GM12878 (cell line): ENCODE results near the gene EMP3. TPM values are rescaled to one million over a fixed set of nuclear protein-coding genes. Genes with fewer than 3 reads are reported as not detected.

Experiments used
- ATF7 ChIP-seq: fragments of 450-650 bp; IDR thresholded peaks from 2 replicates; pipeline ENCODE4 v1.6.1; 2016; ENCODE audit warnings: low read depth, mild to moderate bottlenecking
- CREM ChIP-seq: IDR thresholded peaks from 2 replicates; pipeline ENCODE4 v1.6.1; 2014; ENCODE audit warnings: antibody characterized with exemption, low read depth
- CTCF ChIP-seq, 3 experiments: IDR thresholded peaks in 2 of 3; conservative IDR thresholded peaks in 1 of 3; 2 replicates each; pipeline ENCODE4 v1.5.1; 2011; ENCODE audit warnings: low read depth in 3 of 3, low read length in 3 of 3, mild to moderate bottlenecking in 3 of 3, control low read depth in 2 of 3, moderate library complexity in 2 of 3, inconsistent platforms in 1 of 3, mixed read lengths in 1 of 3; ENCODE audit not compliant: control insufficient read depth in 2 of 3, insufficient read depth in 1 of 3; ENCODE audit errors: extremely low read depth in 1 of 3
- EGR1 ChIP-seq, 2 experiments: IDR thresholded peaks; 1 replicate in 1 of 2; 2 replicates in 1 of 2; pipeline ENCODE4 v1.6.1; 2011 to 2012; ENCODE audit warnings: low read depth in 2 of 2, low read length in 2 of 2, borderline replicate concordance in 1 of 2, mild to moderate bottlenecking in 1 of 2, moderate library complexity in 1 of 2
- EZH2 ChIP-seq: IDR thresholded peaks from 2 replicates; pipeline ENCODE4 v1.6.1; 2012; ENCODE audit warnings: low read depth, mild to moderate bottlenecking, control low read depth, inconsistent platforms, low read length, borderline replicate concordance; ENCODE audit not compliant: control insufficient read depth
- HDAC2 ChIP-seq: fragments of 200-600 bp; sonication (generic); IDR thresholded peaks from 2 replicates; pipeline ENCODE4 v1.6.1; 2017
- NFYB ChIP-seq: IDR thresholded peaks from 2 replicates; pipeline ENCODE4 v1.6.1; 2011; ENCODE audit warnings: low read depth, mild to moderate bottlenecking, low read length, improper control_type of control experiment, moderate library complexity; ENCODE audit not compliant: insufficient read depth
- NRF1 ChIP-seq: conservative IDR thresholded peaks from 2 replicates; pipeline ENCODE4 v1.6.1; 2011; ENCODE audit warnings: mild to moderate bottlenecking, low read depth, low read length, improper control_type of control experiment
- PAX5 ChIP-seq: IDR thresholded peaks from 2 replicates; pipeline ENCODE4 v1.6.1; 2011; ENCODE audit warnings: low read depth, low read length, borderline replicate concordance
- PKNOX1 ChIP-seq: fragments of 450-650 bp; IDR thresholded peaks from 2 replicates; pipeline ENCODE4 v1.6.1; 2016; ENCODE audit warnings: mild to moderate bottlenecking
- POU2F2 ChIP-seq: IDR thresholded peaks from 3 replicates; pipeline ENCODE4 v1.6.1; 2011; ENCODE audit warnings: low read depth, mild to moderate bottlenecking, low read length, borderline replicate concordance
- RELB ChIP-seq: fragments of 450-650 bp; IDR thresholded peaks from 2 replicates; pipeline ENCODE4 v1.6.1; 2017; ENCODE audit warnings: low read depth, mild to moderate bottlenecking, moderate library complexity
- STAT1 ChIP-seq: fragments of 450-650 bp; conservative IDR thresholded peaks from 2 replicates; pipeline ENCODE4 v1.6.1; 2014; ENCODE audit warnings: antibody characterized with exemption, mild to moderate bottlenecking
- TBL1XR1 ChIP-seq: IDR thresholded peaks from 2 replicates; pipeline ENCODE4 v1.6.1; 2012; ENCODE audit warnings: low read depth, low read length, improper control_type of control experiment
- TCF12 ChIP-seq: IDR thresholded peaks from 2 replicates; pipeline ENCODE4 v1.6.1; 2011; ENCODE audit warnings: low read depth, mild to moderate bottlenecking, low read length
- ZBTB40 ChIP-seq: fragments of 450-650 bp; IDR thresholded peaks from 2 replicates; pipeline ENCODE4 v1.6.1; 2016; ENCODE audit warnings: mild to moderate bottlenecking, moderate library complexity, borderline replicate concordance
- polyA plus RNA-seq, 11 experiments: library from polyadenylated mRNA; depleted of rRNA in 4 of 11; unstranded in 6 of 11; stranded (reverse) in 5 of 11; fragments of >200 nt; fragmentation: Nextera tagmentation in 4 of 11; fragmentation: Illumina TruSeq in 1 of 11; extraction: Ambion mirVana in 4 of 11; extraction: Trizol in 1 of 11; gene quantifications; 1 replicate in 1 of 11; 2 replicates in 10 of 11; pipeline versions ENCODE4 v1.2.1 to v1.2.3, GENCODE V29; 2011 to 2016; ENCODE audit warnings: inconsistent platforms in 2 of 11, missing spikeins in 2 of 11, low read depth in 1 of 11
- total RNA-seq, 4 experiments: library from RNA; depleted of rRNA in 3 of 4; stranded (reverse); fragments of >200 nt in 3 of 4; fragmentation: Illumina TruSeq in 1 of 4; extraction: Trizol in 1 of 4; gene quantifications; 2 replicates each; pipeline versions ENCODE4 v1.2.1 to v1.2.3, GENCODE V29; 2013 to 2021

Gene EMP3
- total and polyA plus RNA-seq, 10 of the 15 experiments (the other 5 are each of a cell fraction or from before 2014, with no cell fraction given) = 53.2 to 224 (median 134) TPM

- TF ChIP-seq POU2F2 (peak; percentile 53; the same call in 1 of the 3 replicates), CTCF (IDR thresholded peaks at IDR 0.05 in 2 of 3, conservative IDR thresholded peaks at IDR 0.05 in 1 of 3; ENCODE audit: control insufficient read depth in 2 of 3, extremely low read depth in 1 of 3, insufficient read depth in 1 of 3, low read depth in 3 of 3, low read length in 3 of 3) (no peak; a peak in 1 of 6 replicates), PKNOX1 (0 out of 2 replicates have a peak, but pooled peaks have one; percentile 28), TCF12 (no peak), ZBTB40 (peak; percentile 62; the same call in 1 of the 2 replicates), CREM (peak; percentile 95), PAX5 (peak; percentile 84), RELB (peak; percentile 10; the same call in 1 of the 2 replicates), HDAC2 (no peak), EZH2 (no peak), TBL1XR1 (peak; percentile 38; the same call in 1 of the 2 replicates), EGR1 (IDR thresholded peaks at IDR 0.05; ENCODE audit: borderline replicate concordance in 1 of 2, low read depth in 2 of 2, low read length in 2 of 2) (0 out of 3 replicates have a peak, but pooled peaks of 1 of the 2 experiments have one; percentile 18), ATF7 (peak; percentile 87), NFYB (0 out of 2 replicates have a peak, but pooled peaks have one; percentile 17), STAT1 (0 out of 2 replicates have a peak, but pooled peaks have one; percentile 56), NRF1 (no peak)
Observed at GRCh38 chr19:48330012-48330681, 4.8 kb downstream of the EMP3 start (continued).
